DND-41 (cell line): ENCODE measurements around the gene ZNF888.

Source experiments
- CTCF ChIP-seq: IDR thresholded peaks from 2 replicates; pipeline ENCODE4 v1.5.1; 2012; ENCODE audit warnings: borderline replicate concordance, low read length, moderate library complexity, mild to moderate bottlenecking; ENCODE audit not compliant: poor library complexity, severe bottlenecking; ENCODE audit errors: extremely low read depth
- EZH2 ChIP-seq: IDR thresholded peaks from 3 replicates; pipeline ENCODE4 v1.6.1; 2012; ENCODE audit warnings: borderline replicate concordance, low read depth, mild to moderate bottlenecking, moderate library complexity, low read length, inconsistent platforms; ENCODE audit not compliant: severe bottlenecking

DNA sequence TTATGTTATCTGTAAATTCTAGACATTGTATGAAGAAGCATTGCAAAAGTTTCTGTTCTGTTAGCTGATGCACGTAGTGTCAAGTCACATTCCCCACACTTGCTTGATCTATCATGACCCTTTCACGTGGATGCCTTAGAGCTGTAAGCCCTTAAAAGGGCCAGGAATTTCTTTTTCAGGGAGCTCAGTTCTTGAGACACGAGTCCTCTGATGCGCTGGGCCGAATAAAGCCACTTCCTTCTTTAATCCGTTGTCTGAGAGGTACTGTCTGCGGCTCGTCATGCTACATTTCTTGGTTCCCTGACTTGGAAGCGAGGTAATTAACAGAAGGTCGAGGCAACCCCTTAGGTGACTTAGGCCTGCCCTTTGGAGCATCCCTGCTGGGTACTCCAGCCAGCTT, 33.7 kb upstream of the ZNF888 start:
- TF ChIP-seq CTCF (no peak), EZH2 (no peak)
